Endometrial microvascular endothelial cells (primary cell): ENCODE measurements around the gene P2RX3. TPM values are rescaled to one million over a fixed set of nuclear protein-coding genes. Genes with fewer than 3 reads are reported as not detected.

Experiments used
- in situ Hi-C: cut with HindIII; loops from 2 replicates; pipeline ENCODE4 v1.10.0; 2017; ENCODE audit warnings: low sequenced_read_pairs, low pct_unique_long_range_greater_than_20kb; ENCODE audit errors: inconsistent ontology term
- total RNA-seq: library from RNA; depleted of rRNA; stranded (reverse); fragments of >200 nt; gene quantifications from one replicate; pipeline ENCODE4 v1.2.3, GENCODE V29; 2015; ENCODE audit errors: inconsistent ontology term

P2RX3 gene
- total RNA-seq, 1 donor from 2014 or later = not detected

GRCh38 chr11:57308426-57309060, 29.6 kb upstream of the P2RX3 start:
- in situ Hi-C loops = no loop called here

GRCh38 chr11:57309106-57310059, 28.8 kb upstream of the P2RX3 start:
- in situ Hi-C loops = no loop called here

- in situ Hi-C loops = no loop called here
These were observed 28.1 kb upstream of the P2RX3 start for GRCh38 chr11:57310091-57310490.

GRCh38 chr11:57310630-57311086, 27.5 kb upstream of the P2RX3 start:
- in situ Hi-C loops = no loop called here

- in situ Hi-C loops = no loop called here
These were observed 26.8 kb upstream of the P2RX3 start for GRCh38 chr11:57311109-57311936.

GRCh38 chr11:57312511-57313021, 25.6 kb upstream of the P2RX3 start:
- in situ Hi-C loops = no loop called here

GRCh38 chr11:57313071-57313787, 24.9 kb upstream of the P2RX3 start:
- in situ Hi-C loops = no loop called here

- in situ Hi-C loops = no loop called here
These were observed 24.4 kb upstream of the P2RX3 start for GRCh38 chr11:57313788-57314135.

GRCh38 chr11:57314221-57314973, 23.8 kb upstream of the P2RX3 start:
- in situ Hi-C loops = no loop called here

GRCh38 chr11:57315491-57315890, 22.7 kb upstream of the P2RX3 start:
- in situ Hi-C loops = no loop called here

- in situ Hi-C loops = no loop called here
These were observed 22.1 kb upstream of the P2RX3 start for GRCh38 chr11:57316017-57316416.

GRCh38 chr11:57318178-57318577, 20.0 kb upstream of the P2RX3 start:
- in situ Hi-C loops = no loop called here

GRCh38 chr11:57320067-57320718, 18.0 kb upstream of the P2RX3 start:
- in situ Hi-C loops = no loop called here

GRCh38 chr11:57320719-57321387, 17.3 kb upstream of the P2RX3 start:
- in situ Hi-C loops = no loop called here

GRCh38 chr11:57321388-57322255, 16.5 kb upstream of the P2RX3 start:
- in situ Hi-C loops = no loop called here
